GM23338 (cell line): Measurements from ENCODE around the gene TEX101. TPM values are rescaled to one million over a fixed set of nuclear protein-coding genes. Genes with fewer than 3 reads are reported as not detected.

Source experiments
- ATAC-seq: fragments of 200-7000 bp; cut with Tn5 transposase; 3 replicates; pipeline ENCODE4 v1.9.1; 2020
- DNase-seq: peaks from one replicate; pipeline ENCODE4 v3.0.0-alpha.2; 2015; ENCODE audit warnings: low spot score
- H2AFZ ChIP-seq: fragments of 200-600 bp; sonication (generic); 2 replicates; pipeline ENCODE4 v1.8.0; 2016; ENCODE audit warnings: antibody characterized with exemption, mild to moderate bottlenecking, moderate library complexity
- H3F3A ChIP-seq: fragments of 200-600 bp; sonication (generic); replicated peaks from 2 replicates; pipeline ENCODE4 v1.8.0; 2017; ENCODE audit warnings: antibody characterized with exemption, mixed run types, low read depth
- H3K27ac ChIP-seq: fragments of 200-600 bp; sonication (generic); 2 replicates; pipeline ENCODE4 v1.6.1; 2016; ENCODE audit warnings: low read depth
- H3K27me3 ChIP-seq: fragments of 200-600 bp; sonication (generic); 2 replicates; pipeline ENCODE4 v1.8.0; 2016; ENCODE audit warnings: mild to moderate bottlenecking, mixed run types, moderate library complexity; ENCODE audit not compliant: insufficient read depth
- H3K36me3 ChIP-seq: fragments of 200-600 bp; sonication (generic); 2 replicates; pipeline ENCODE4 v1.8.0; 2016; ENCODE audit warnings: mild to moderate bottlenecking; ENCODE audit not compliant: insufficient read depth
- H3K4me1 ChIP-seq: fragments of 200-600 bp; sonication (generic); 2 replicates; pipeline ENCODE4 v1.8.0; 2016; ENCODE audit warnings: mild to moderate bottlenecking, moderate library complexity; ENCODE audit not compliant: insufficient read depth
- H3K4me2 ChIP-seq: fragments of 200-600 bp; sonication (generic); 2 replicates; pipeline ENCODE4 v1.7.1; 2017; ENCODE audit warnings: mixed run types
- H3K4me3 ChIP-seq: fragments of 200-600 bp; sonication (generic); 2 replicates; pipeline ENCODE4 v1.6.1; 2016; ENCODE audit warnings: mixed run types
- H3K79me2 ChIP-seq: fragments of 200-600 bp; sonication (generic); replicated peaks from 2 replicates; pipeline ENCODE4 v1.8.0; 2017; ENCODE audit warnings: mild to moderate bottlenecking; ENCODE audit not compliant: insufficient read depth
- H3K9me2 ChIP-seq: fragments of 200-600 bp; sonication (generic); 2 replicates; pipeline ENCODE4 v1.8.0; 2017; ENCODE audit not compliant: insufficient read depth
- H4K20me1 ChIP-seq: fragments of 200-600 bp; sonication (generic); replicated peaks from 2 replicates; pipeline ENCODE4 v1.8.0; 2017; ENCODE audit warnings: mild to moderate bottlenecking; ENCODE audit not compliant: insufficient read depth
- H3K27ac Mint-ChIP-seq: 2 replicates; pipeline ENCODE4 v1.8.0; 2020; ENCODE audit warnings: inconsistent platforms, mild to moderate bottlenecking, moderate library complexity, mixed read lengths
- H3K27me3 Mint-ChIP-seq: 3 replicates; pipeline ENCODE4 v1.8.0; 2022; ENCODE audit warnings: low read depth, mild to moderate bottlenecking, moderate library complexity, mixed read lengths, inconsistent platforms; ENCODE audit not compliant: insufficient read depth, poor library complexity
- H3K36me3 Mint-ChIP-seq: 3 replicates; pipeline ENCODE4 v1.8.0; 2021; ENCODE audit warnings: low read depth, mild to moderate bottlenecking, inconsistent platforms, moderate library complexity, mixed read lengths
- H3K4me1 Mint-ChIP-seq: 3 replicates; pipeline ENCODE4 v1.8.0; 2020; ENCODE audit warnings: mild to moderate bottlenecking, inconsistent platforms, mixed read lengths
- H3K4me3 Mint-ChIP-seq: 3 replicates; pipeline ENCODE4 v1.8.0; 2021; ENCODE audit warnings: moderate library complexity, mild to moderate bottlenecking, inconsistent platforms, mixed read lengths
- H3K9me3 Mint-ChIP-seq: 3 replicates; pipeline ENCODE4 v1.8.0; 2020; ENCODE audit warnings: moderate library complexity, mild to moderate bottlenecking, inconsistent platforms, mixed read lengths
- CTCF ChIP-seq, 2 experiments: fragments of 200-600 bp in 1 of 2; sonication (generic) in 1 of 2; conservative IDR thresholded peaks; 2 replicates each; pipeline versions ENCODE4 v1.5.1 to v1.6.1; 2016 to 2017; ENCODE audit warnings: antibody characterized with exemption in 2 of 2, low read depth in 2 of 2, mild to moderate bottlenecking in 2 of 2, moderate library complexity in 1 of 2
- EZH2 ChIP-seq: fragments of 200-600 bp; sonication (generic); IDR thresholded peaks from one replicate; pipeline ENCODE4 v1.8.0; 2017; ENCODE audit warnings: antibody characterized with exemption, mild to moderate bottlenecking, low read depth; ENCODE audit not compliant: unreplicated experiment
- EZH2phosphoT487 ChIP-seq: fragments of 200-600 bp; sonication (generic); IDR thresholded peaks from one replicate; pipeline ENCODE4 v1.8.1; 2018; ENCODE audit warnings: antibody characterized with exemption; ENCODE audit not compliant: unreplicated experiment
- JUNB ChIP-seq: IDR thresholded peaks from one replicate; pipeline ENCODE4 v1.6.1; 2016; ENCODE audit warnings: antibody characterized with exemption; ENCODE audit not compliant: unreplicated experiment
- ZNF331 ChIP-seq: fragments of 250-450 bp; sonication (Bioruptor Pico); IDR thresholded peaks from 2 replicates; pipeline ENCODE4 v1.5.0; 2020; ENCODE audit warnings: low read depth, mild to moderate bottlenecking, moderate library complexity
- ZNF462 ChIP-seq: fragments of 250-450 bp; sonication (Bioruptor Pico); IDR thresholded peaks from 2 replicates; pipeline ENCODE4 v1.5.0; 2020; ENCODE audit warnings: mild to moderate bottlenecking, moderate library complexity
- polyA plus RNA-seq: library from polyadenylated mRNA; unstranded; fragments of >200 nt; fragmentation: Nextera tagmentation; extraction: Ambion mirVana; gene quantifications from 2 replicates; pipeline ENCODE4 v1.2.1, GENCODE V29; 2016
- total RNA-seq: library from RNA; depleted of rRNA; stranded (reverse); fragments of >200 nt; shearing (Covaris generic); gene quantifications from 2 replicates; pipeline ENCODE4 v1.2.3, GENCODE V29; 2014

Gene TEX101
- total and polyA plus RNA-seq, 2 experiments from 2014 or later, result not detected

GRCh38 chr19:43455321-43456113, 40.8 kb downstream of the TEX101 start (continued):
- no peak for TF ChIP-seq ZNF462
- TF ChIP-seq CTCF (conservative IDR thresholded peaks at IDR 0.05; ENCODE audit: low read depth in 2 of 2), result no peak
- no peak for TF ChIP-seq EZH2phosphoT487

- Histone ChIP-seq H3K27me3 (peaks cover 6% of the 10 kb centered on the region; the same call in 1 of the 2 replicates), H3K4me2 (no peak overlapping the region), H3K9me2 (no peaks in the 10 kb centered on the region), H4K20me1 (no peaks in the 10 kb centered on the region), H3K79me2 (no peaks in the 10 kb centered on the region), H3F3A (peaks cover 6% of the 10 kb centered on the region; the same call in 1 of the 2 replicates), H3K36me3 (no peaks in the 10 kb centered on the region), H3K4me1 (peaks cover 10% of the 10 kb centered on the region), H3K4me3 (no peak overlapping the region), H2AFZ (no peak overlapping the region), H3K27ac (no peak overlapping the region)
- DNase-seq (no peak), ATAC-seq (no peak)
- 0 out of 3 replicates have a peak, but pooled peaks cover 3% of the 10 kb centered on the region for H3K9me3 Mint-ChIP-seq
- peaks cover 12% of the 10 kb centered on the region; the same call in 2 of the 3 replicates for H3K4me1 Mint-ChIP-seq
- H3K27ac Mint-ChIP-seq, result no peak overlapping the region
- peaks cover 4% of the 10 kb centered on the region for H3K27me3 Mint-ChIP-seq
- H3K36me3 Mint-ChIP-seq, result no peaks in the 10 kb centered on the region
- H3K4me3 Mint-ChIP-seq, result no peak overlapping the region
- TF ChIP-seq JUNB (no peak), ZNF462 (no peak), ZNF331 (CRISPR knock-in tag) (no peak), EZH2 (no peak)
Measured at GRCh38 chr19:43457809-43458208, 43.1 kb downstream of the TEX101 start.
